HepG2 (cell line): Measurements from ENCODE around the gene CBX2. TPM values are rescaled to one million over a fixed set of nuclear protein-coding genes. Genes with fewer than 3 reads are reported as not detected.

Source experiments
- CHD4 ChIP-seq: fragments of 200-600 bp; sonication (generic); IDR thresholded peaks from 2 replicates; pipeline ENCODE4 v1.7.0; 2017; ENCODE audit warnings: mild to moderate bottlenecking, low read length, borderline replicate concordance
- EHMT2 ChIP-seq: fragments of 200-600 bp; sonication (generic); IDR thresholded peaks from 2 replicates; pipeline ENCODE4 v1.7.0; 2017; ENCODE audit warnings: antibody characterized with exemption, low read depth, low read length, borderline replicate concordance
- FOXA3 ChIP-seq: IDR thresholded peaks from 2 replicates; pipeline ENCODE4 v1.6.1; 2016; ENCODE audit warnings: missing genetic modification reagents, missing compliant biosample characterization
- GATAD2A ChIP-seq: IDR thresholded peaks from 2 replicates; pipeline ENCODE4 v1.6.1; 2016
- KLF11 ChIP-seq: IDR thresholded peaks from 2 replicates; pipeline ENCODE4 v1.6.1; 2016; ENCODE audit warnings: missing compliant biosample characterization
- KLF6 ChIP-seq: IDR thresholded peaks from 2 replicates; pipeline ENCODE4 v1.8.0; 2016; ENCODE audit warnings: missing biosample characterization, missing genetic modification reagents
- MZF1 ChIP-seq: sonication (generic); formaldehyde crosslinking; IDR thresholded peaks from 2 replicates; pipeline ENCODE4 v1.8.1; 2023; ENCODE audit warnings: mild to moderate bottlenecking, missing genetic modification reagents, borderline replicate concordance
- RCOR2 ChIP-seq: IDR thresholded peaks from 2 replicates; pipeline ENCODE4 v1.6.1; 2016; ENCODE audit warnings: missing biosample characterization, missing genetic modification reagents
- RERE ChIP-seq: IDR thresholded peaks from 2 replicates; pipeline ENCODE4 v1.6.1; 2016; ENCODE audit warnings: low read depth, missing genetic modification reagents, missing compliant biosample characterization
- SP1 ChIP-seq, 2 experiments: fragments of 450-650 bp in 1 of 2; sonication (generic) in 1 of 2; formaldehyde crosslinking in 1 of 2; IDR thresholded peaks; 2 replicates each; pipeline versions ENCODE4 v1.4.0 to v1.6.1; 2016 to 2020; ENCODE audit warnings: missing genetic modification reagents in 1 of 2
- YEATS2 ChIP-seq: sonication (generic); formaldehyde crosslinking; IDR thresholded peaks from 2 replicates; pipeline ENCODE4 v1.4.0; 2020; ENCODE audit warnings: missing genetic modification reagents, borderline replicate concordance
- ZBTB25 ChIP-seq: IDR thresholded peaks from 2 replicates; pipeline ENCODE4 v1.6.1; 2018; ENCODE audit warnings: missing genetic modification reagents
- ZFP36 ChIP-seq: fragments of 150-350 bp; IDR thresholded peaks from 2 replicates; pipeline ENCODE4 v1.6.1; 2018; ENCODE audit warnings: borderline replicate concordance, low read length, low read depth; ENCODE audit not compliant: partially characterized antibody
- ZNF264 ChIP-seq: sonication (generic); formaldehyde crosslinking; IDR thresholded peaks from 2 replicates; pipeline ENCODE4 v1.4.0; 2020; ENCODE audit warnings: missing genetic modification reagents
- ZNF574 ChIP-seq: sonication (generic); formaldehyde crosslinking; IDR thresholded peaks from 2 replicates; pipeline ENCODE4 v1.4.0; 2020; ENCODE audit warnings: missing genetic modification reagents
- polyA plus RNA-seq, 8 experiments: library from polyadenylated mRNA; depleted of rRNA in 3 of 8; stranded (reverse) in 7 of 8; unstranded in 1 of 8; fragments of >200 nt; fragmentation: Illumina TruSeq in 4 of 8; extraction: Trizol in 4 of 8; gene quantifications; 2 replicates each; pipeline versions ENCODE4 v1.2.1 to v1.2.3, GENCODE V29; 2011 to 2016; ENCODE audit warnings: low read depth in 4 of 8, missing spikeins in 1 of 8, mixed read lengths in 1 of 8; ENCODE audit not compliant: insufficient read depth in 1 of 8
- total RNA-seq, 5 experiments: library from RNA; depleted of rRNA; stranded (reverse); fragments of >200 nt; fragmentation: Illumina TruSeq; extraction: Trizol; gene quantifications; 2 replicates each; pipeline ENCODE4 v1.2.3, GENCODE V29; 2016; ENCODE audit warnings: low read depth in 1 of 5
- TF ChIP-seq, protein P1 (sequence below): sonication (generic); formaldehyde crosslinking; IDR thresholded peaks from 2 replicates; pipeline ENCODE4 v1.4.0; 2020; ENCODE audit warnings: missing genetic modification reagents

CBX2 gene
- total and polyA plus RNA-seq, 2 of the 13 experiments (the other 11 are each of a cell fraction or from before 2014, with no cell fraction given) = 14.5 to 31.1 TPM

DNA sequence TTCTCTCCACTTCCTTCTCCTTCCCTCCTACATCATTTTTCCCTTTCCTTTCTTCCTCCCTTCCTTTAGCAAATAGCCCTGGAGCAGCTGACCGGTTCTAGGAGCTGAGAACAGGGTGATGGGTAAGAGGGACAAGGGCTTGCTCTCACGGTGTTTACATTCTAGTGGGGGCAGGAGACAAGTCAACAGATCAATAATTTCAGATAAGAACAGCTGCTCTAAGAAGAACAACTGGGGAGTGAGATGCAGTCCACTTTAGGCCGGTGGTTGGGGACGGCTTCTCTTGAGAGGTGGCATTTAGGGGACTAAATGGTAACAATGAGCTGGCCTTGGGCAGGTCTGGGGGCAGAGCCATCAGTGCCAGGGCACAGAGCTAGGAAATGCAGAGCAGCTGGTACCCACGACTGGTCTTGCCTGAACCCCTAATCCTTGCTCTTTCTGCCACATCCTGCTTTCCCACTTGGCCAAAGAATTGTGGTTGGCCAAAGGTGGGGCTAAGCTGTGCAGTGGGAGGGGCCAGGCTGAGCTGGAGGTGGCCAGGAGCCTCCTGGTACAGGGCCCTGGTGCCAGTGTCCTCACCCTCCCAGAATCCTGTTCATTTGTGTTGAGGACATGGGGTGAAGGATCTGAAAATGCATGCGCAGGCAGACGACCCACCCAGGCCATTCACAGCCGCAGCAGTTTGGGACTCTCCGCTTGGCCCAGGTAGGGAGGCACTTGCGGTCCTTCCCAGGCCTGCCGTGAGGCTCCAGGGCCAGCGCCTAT, 43.6 kb downstream of the CBX2 start (continued):
- TF ChIP-seq RERE (CRISPR knock-in tag) = peak; percentile 82; the same call in 1 of the 2 replicates
- TF ChIP-seq ZNF264 = peak; percentile 88
- peak; percentile 92 for TF ChIP-seq ZBTB25
- TF ChIP-seq GATAD2A (CRISPR knock-in tag) = peak; percentile 100
- no peak for TF ChIP-seq EHMT2
- no peak for TF ChIP-seq ZFP36
- TF ChIP-seq FOXA3 (CRISPR knock-in tag) = peak; percentile 100
- peak; percentile 94 for TF ChIP-seq RCOR2
- no peak for TF ChIP-seq KLF11 (CRISPR knock-in tag)
- TF ChIP-seq KLF6 (CRISPR knock-in tag) = peak; percentile 82; the same call in 1 of the 2 replicates
- no peak for TF ChIP-seq SP1 (IDR thresholded peaks at IDR 0.05)
- no peak for TF ChIP-seq SP1 (CRISPR knock-in tag; IDR thresholded peaks at IDR 0.05)
- TF ChIP-seq, protein P1, sequence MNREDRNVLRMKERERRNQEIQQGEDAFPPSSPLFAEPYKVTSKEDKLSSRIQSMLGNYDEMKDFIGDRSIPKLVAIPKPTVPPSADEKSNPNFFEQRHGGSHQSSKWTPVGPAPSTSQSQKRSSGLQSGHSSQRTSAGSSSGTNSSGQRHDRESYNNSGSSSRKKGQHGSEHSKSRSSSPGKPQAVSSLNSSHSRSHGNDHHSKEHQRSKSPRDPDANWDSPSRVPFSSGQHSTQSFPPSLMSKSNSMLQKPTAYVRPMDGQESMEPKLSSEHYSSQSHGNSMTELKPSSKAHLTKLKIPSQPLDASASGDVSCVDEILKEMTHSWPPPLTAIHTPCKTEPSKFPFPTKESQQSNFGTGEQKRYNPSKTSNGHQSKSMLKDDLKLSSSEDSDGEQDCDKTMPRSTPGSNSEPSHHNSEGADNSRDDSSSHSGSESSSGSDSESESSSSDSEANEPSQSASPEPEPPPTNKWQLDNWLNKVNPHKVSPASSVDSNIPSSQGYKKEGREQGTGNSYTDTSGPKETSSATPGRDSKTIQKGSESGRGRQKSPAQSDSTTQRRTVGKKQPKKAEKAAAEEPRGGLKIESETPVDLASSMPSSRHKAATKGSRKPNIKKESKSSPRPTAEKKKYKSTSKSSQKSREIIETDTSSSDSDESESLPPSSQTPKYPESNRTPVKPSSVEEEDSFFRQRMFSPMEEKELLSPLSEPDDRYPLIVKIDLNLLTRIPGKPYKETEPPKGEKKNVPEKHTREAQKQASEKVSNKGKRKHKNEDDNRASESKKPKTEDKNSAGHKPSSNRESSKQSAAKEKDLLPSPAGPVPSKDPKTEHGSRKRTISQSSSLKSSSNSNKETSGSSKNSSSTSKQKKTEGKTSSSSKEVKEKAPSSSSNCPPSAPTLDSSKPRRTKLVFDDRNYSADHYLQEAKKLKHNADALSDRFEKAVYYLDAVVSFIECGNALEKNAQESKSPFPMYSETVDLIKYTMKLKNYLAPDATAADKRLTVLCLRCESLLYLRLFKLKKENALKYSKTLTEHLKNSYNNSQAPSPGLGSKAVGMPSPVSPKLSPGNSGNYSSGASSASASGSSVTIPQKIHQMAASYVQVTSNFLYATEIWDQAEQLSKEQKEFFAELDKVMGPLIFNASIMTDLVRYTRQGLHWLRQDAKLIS = no peak
- no peak; the same call in 1 of the 2 replicates for TF ChIP-seq CHD4
- peak; percentile 71; the same call in 1 of the 2 replicates for TF ChIP-seq ZNF574
- TF ChIP-seq YEATS2 = peak; percentile 28; the same call in 1 of the 2 replicates
- TF ChIP-seq MZF1 = no peak
